GM12878 (cell line): ENCODE data around the gene DDIT3.

Experiments
- CHD2 ChIP-seq: IDR thresholded peaks from 2 replicates; pipeline ENCODE4 v1.6.1; 2011; ENCODE audit warnings: low read depth, low read length, improper control_type of control experiment, borderline replicate concordance
- CTCF ChIP-seq, 3 experiments: IDR thresholded peaks in 2 of 3; conservative IDR thresholded peaks in 1 of 3; 2 replicates each; pipeline ENCODE4 v1.5.1; 2011; ENCODE audit warnings: low read depth in 3 of 3, low read length in 3 of 3, mild to moderate bottlenecking in 3 of 3, control low read depth in 2 of 3, moderate library complexity in 2 of 3, inconsistent platforms in 1 of 3, mixed read lengths in 1 of 3; ENCODE audit not compliant: control insufficient read depth in 2 of 3, insufficient read depth in 1 of 3; ENCODE audit errors: extremely low read depth in 1 of 3
- ETV6 ChIP-seq, 2 experiments: fragments of 450-650 bp in 1 of 2; IDR thresholded peaks in 1 of 2; conservative IDR thresholded peaks in 1 of 2; 2 replicates each; pipeline ENCODE4 v1.6.1; 2014; ENCODE audit warnings: antibody characterized with exemption in 1 of 2, borderline replicate concordance in 1 of 2, low read depth in 1 of 2, mild to moderate bottlenecking in 1 of 2, moderate library complexity in 1 of 2
- MYC ChIP-seq: IDR thresholded peaks from 2 replicates; pipeline ENCODE4 v1.6.1; 2011; ENCODE audit warnings: mild to moderate bottlenecking, low read length, moderate library complexity, inconsistent platforms; ENCODE audit not compliant: insufficient read depth, insufficient replicate concordance, insufficient read length, severe bottlenecking
- NRF1 ChIP-seq: conservative IDR thresholded peaks from 2 replicates; pipeline ENCODE4 v1.6.1; 2011; ENCODE audit warnings: mild to moderate bottlenecking, low read depth, low read length, improper control_type of control experiment
- POLR2A ChIP-seq: IDR thresholded peaks from 2 replicates; pipeline ENCODE4 v1.6.1; 2011; ENCODE audit warnings: low read depth, mild to moderate bottlenecking, low read length
- POLR2AphosphoS5 ChIP-seq: IDR thresholded peaks from 2 replicates; pipeline ENCODE4 v1.6.1; 2011; ENCODE audit warnings: mild to moderate bottlenecking, low read length, inconsistent platforms
- RAD21 ChIP-seq: IDR thresholded peaks from 2 replicates; pipeline ENCODE4 v1.6.1; 2011; ENCODE audit warnings: mild to moderate bottlenecking, low read depth, low read length, moderate library complexity; ENCODE audit not compliant: insufficient read depth
- SIN3A ChIP-seq: IDR thresholded peaks from 2 replicates; pipeline ENCODE4 v1.6.1; 2012; ENCODE audit warnings: low read depth, low read length, improper control_type of control experiment
- TCF7 ChIP-seq: IDR thresholded peaks from 2 replicates; pipeline ENCODE4 v1.6.1; 2014; ENCODE audit warnings: antibody characterized with exemption, borderline replicate concordance
- TF ChIP-seq, protein P1 (sequence below): fragments of 450-650 bp; conservative IDR thresholded peaks from 2 replicates; pipeline ENCODE4 v1.6.1; 2017; ENCODE audit warnings: mild to moderate bottlenecking, moderate library complexity
- TF ChIP-seq, protein P2 (sequence below): IDR thresholded peaks from 2 replicates; pipeline ENCODE4 v1.6.1; 2012; ENCODE audit warnings: improper control_type of control experiment, low read depth, low read length; ENCODE audit not compliant: insufficient replicate concordance
- TF ChIP-seq, protein P3 (sequence below): IDR thresholded peaks from 2 replicates; pipeline ENCODE4 v1.6.1; 2011; ENCODE audit warnings: low read depth, low read length, improper control_type of control experiment, borderline replicate concordance

GRCh38 chr12:57549203-57549908 lies 29.0 kb upstream of the DDIT3 start:
- no peak for TF ChIP-seq CHD2
- TF ChIP-seq TCF7, result no peak
- no peak for TF ChIP-seq CTCF (IDR thresholded peaks at IDR 0.05 in 2 of 3, conservative IDR thresholded peaks at IDR 0.05 in 1 of 3; ENCODE audit: control insufficient read depth in 2 of 3, extremely low read depth in 1 of 3, insufficient read depth in 1 of 3, low read depth in 3 of 3, low read length in 3 of 3)
- TF ChIP-seq, protein P1, sequence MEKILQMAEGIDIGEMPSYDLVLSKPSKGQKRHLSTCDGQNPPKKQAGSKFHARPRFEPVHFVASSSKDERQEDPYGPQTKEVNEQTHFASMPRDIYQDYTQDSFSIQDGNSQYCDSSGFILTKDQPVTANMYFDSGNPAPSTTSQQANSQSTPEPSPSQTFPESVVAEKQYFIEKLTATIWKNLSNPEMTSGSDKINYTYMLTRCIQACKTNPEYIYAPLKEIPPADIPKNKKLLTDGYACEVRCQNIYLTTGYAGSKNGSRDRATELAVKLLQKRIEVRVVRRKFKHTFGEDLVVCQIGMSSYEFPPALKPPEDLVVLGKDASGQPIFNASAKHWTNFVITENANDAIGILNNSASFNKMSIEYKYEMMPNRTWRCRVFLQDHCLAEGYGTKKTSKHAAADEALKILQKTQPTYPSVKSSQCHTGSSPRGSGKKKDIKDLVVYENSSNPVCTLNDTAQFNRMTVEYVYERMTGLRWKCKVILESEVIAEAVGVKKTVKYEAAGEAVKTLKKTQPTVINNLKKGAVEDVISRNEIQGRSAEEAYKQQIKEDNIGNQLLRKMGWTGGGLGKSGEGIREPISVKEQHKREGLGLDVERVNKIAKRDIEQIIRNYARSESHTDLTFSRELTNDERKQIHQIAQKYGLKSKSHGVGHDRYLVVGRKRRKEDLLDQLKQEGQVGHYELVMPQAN, result no peak
- no peak for TF ChIP-seq RAD21
- TF ChIP-seq, protein P2, sequence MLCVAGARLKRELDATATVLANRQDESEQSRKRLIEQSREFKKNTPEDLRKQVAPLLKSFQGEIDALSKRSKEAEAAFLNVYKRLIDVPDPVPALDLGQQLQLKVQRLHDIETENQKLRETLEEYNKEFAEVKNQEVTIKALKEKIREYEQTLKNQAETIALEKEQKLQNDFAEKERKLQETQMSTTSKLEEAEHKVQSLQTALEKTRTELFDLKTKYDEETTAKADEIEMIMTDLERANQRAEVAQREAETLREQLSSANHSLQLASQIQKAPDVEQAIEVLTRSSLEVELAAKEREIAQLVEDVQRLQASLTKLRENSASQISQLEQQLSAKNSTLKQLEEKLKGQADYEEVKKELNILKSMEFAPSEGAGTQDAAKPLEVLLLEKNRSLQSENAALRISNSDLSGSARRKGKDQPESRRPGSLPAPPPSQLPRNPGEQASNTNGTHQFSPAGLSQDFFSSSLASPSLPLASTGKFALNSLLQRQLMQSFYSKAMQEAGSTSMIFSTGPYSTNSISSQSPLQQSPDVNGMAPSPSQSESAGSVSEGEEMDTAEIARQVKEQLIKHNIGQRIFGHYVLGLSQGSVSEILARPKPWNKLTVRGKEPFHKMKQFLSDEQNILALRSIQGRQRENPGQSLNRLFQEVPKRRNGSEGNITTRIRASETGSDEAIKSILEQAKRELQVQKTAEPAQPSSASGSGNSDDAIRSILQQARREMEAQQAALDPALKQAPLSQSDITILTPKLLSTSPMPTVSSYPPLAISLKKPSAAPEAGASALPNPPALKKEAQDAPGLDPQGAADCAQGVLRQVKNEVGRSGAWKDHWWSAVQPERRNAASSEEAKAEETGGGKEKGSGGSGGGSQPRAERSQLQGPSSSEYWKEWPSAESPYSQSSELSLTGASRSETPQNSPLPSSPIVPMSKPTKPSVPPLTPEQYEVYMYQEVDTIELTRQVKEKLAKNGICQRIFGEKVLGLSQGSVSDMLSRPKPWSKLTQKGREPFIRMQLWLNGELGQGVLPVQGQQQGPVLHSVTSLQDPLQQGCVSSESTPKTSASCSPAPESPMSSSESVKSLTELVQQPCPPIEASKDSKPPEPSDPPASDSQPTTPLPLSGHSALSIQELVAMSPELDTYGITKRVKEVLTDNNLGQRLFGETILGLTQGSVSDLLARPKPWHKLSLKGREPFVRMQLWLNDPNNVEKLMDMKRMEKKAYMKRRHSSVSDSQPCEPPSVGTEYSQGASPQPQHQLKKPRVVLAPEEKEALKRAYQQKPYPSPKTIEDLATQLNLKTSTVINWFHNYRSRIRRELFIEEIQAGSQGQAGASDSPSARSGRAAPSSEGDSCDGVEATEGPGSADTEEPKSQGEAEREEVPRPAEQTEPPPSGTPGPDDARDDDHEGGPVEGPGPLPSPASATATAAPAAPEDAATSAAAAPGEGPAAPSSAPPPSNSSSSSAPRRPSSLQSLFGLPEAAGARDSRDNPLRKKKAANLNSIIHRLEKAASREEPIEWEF, result no peak
- TF ChIP-seq MYC, result no peak
- no peak for TF ChIP-seq SIN3A
- no peak for TF ChIP-seq POLR2A
- TF ChIP-seq ETV6 (conservative IDR thresholded peaks at IDR 0.05 in 1 of 2, IDR thresholded peaks at IDR 0.05 in 1 of 2; ENCODE audit: borderline replicate concordance in 1 of 2, low read depth in 1 of 2), result no peak
- TF ChIP-seq, protein P3, sequence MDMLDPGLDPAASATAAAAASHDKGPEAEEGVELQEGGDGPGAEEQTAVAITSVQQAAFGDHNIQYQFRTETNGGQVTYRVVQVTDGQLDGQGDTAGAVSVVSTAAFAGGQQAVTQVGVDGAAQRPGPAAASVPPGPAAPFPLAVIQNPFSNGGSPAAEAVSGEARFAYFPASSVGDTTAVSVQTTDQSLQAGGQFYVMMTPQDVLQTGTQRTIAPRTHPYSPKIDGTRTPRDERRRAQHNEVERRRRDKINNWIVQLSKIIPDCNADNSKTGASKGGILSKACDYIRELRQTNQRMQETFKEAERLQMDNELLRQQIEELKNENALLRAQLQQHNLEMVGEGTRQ, result no peak
- TF ChIP-seq POLR2AphosphoS5, result no peak
- TF ChIP-seq NRF1, result no peak
